COLO668 (cell line): ENCODE results near the gene OR5K3.

Source experiments
- DNase-seq: peaks from one replicate; lab custom pipeline; 2025; ENCODE audit not compliant: unreplicated experiment; lab: John Stamatoyannopoulos, UW

OR5K3 gene

DNA sequence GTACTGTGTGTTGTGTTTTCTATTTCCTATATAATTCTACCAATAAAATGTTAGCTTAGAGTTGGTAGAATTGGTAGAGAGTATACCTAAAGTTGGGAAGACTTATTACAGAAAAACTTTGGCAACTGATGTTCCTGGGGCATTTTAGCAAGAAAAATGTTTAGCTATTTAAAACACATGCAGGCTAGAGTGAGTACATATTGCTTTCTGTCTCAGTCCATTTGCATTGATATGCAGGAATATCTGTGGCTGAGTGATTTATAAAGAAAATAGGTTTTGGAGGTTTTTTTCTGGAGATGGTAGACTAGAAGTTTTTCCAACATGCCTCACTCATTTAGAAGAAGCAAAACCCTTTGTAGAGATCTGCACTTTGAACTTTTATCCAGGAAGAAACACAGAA lies 42.1 kb downstream of the OR5K3 start:
- DNase-seq: no peak

DNA sequence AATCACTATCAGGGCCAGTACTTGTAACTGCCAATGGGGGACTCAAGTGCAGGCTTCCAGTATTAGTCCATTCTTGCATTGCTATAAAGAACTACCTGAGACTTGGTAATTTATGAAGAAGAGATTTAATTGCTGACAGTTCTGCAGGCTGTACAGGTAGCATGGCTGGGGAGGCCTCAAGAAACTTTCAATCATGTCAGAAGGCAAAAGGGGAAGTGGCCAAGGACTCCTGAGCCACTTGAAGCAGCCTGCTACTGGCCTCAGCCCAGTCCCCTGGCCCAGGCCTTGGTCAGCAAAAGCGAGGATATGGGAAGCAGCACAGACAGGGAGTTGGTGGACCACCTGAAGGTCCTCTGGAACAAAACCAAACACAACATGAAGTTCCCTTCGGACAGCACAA lies 43.3 kb downstream of the OR5K3 start:
- DNase-seq: no peak

DNA sequence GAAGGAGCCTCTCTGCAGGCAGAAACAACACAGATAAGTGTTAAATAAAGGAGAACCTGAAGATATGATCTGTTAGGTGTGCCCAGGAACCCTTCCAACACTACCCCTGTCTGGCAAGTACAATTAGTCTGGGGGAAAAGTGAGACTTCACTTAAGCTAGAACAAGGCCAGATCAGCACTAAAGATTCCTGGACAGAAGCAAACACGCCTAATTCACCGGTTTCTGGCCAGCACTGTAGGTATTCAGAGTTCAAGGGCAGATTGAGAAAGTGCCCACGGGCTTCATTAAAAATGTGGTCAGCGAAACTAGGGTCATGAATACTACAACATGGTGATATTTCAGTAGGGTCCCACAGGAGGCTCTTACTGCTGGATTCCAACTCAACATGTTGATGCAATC lies 43.9 kb downstream of the OR5K3 start:
- no peak for DNase-seq

DNA sequence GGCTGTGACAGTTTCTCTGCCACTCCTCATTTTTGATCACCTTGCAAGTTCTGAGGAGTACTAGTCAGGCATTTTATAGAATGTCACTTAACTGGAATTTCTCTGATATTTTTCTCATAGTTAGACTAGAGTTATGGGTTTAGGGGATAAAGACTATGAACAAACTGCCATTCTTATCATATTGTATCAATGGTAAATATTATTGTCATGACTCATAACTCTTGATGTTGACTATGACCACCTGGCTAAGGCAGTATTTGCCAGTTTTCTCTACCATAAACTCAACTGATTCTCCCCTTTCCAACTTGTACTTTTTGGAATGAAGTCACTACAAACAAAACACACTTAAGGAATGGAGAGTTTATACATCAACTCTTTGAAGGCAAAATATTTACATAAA lies 49.8 kb downstream of the OR5K3 start:
- DNase-seq: no peak
